ENCODE measurements around the gene AARS2.
A peak's percentile ranks its signal among the peaks of the same experiment; 100 is the strongest.

Gene AARS2

DNA sequence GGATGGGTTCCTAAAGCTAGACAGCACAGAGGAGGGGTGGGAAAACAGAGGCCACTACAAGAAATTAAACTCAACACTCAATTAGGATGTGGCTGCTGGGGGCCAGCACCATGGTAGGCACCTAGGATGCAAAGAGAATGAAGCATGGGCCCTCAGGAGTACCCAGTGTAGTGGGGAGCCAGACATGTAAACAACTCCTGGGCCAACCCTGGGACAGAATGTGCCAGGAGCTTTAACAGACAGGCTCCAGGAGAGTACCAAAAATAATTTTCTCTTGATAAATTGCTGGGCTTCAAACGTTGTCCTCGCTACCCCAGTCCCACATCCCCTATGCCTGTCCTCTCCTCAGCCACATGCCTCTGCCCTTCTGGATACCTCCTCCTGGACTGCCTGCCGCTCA is 41.2 kb downstream of the AARS2 start:
- no peak overlapping the region for H3K4me3 Mint-ChIP-seq
- intact Hi-C loops (cut with micrococcal nuclease), result no loop called here
- no peak overlapping the region for H3K27ac Mint-ChIP-seq
- H3K9me3 Mint-ChIP-seq, result no peaks in the 10 kb centered on the region
- H3K27me3 Mint-ChIP-seq, result peaks cover 75% of the 10 kb centered on the region
- no peaks in the 10 kb centered on the region for H3K36me3 Mint-ChIP-seq (ENCODE audit: low read depth)
- H3K4me1 Mint-ChIP-seq (ENCODE audit: low read depth), result peaks cover 15% of the 10 kb centered on the region

DNA sequence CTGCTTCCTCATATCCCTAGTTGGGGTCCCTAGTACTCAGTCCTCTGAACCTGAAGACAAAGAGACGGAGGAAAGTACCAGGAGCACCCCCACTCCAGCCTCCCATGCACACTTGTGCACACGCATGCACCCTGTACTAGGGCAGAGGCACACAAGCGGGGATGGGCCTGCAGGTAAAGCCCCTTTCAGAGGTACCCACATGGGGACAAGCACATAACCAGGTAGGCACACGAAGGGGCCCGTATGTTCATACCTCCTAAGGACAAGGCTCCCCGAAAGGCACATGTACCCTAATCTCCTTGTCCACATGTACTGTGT is 41.8 kb downstream of the AARS2 start:
- Mint-ChIP-seq H3K36me3 (ENCODE audit: low read depth) (no peaks in the 10 kb centered on the region), H3K4me3 (no peak overlapping the region), H3K9me3 (no peaks in the 10 kb centered on the region), H3K27me3 (peaks cover 71% of the 10 kb centered on the region), H3K4me1 (ENCODE audit: low read depth) (peaks cover 21% of the 10 kb centered on the region), H3K27ac (no peak overlapping the region)
- intact Hi-C loops (cut with micrococcal nuclease), result no loop called here

DNA sequence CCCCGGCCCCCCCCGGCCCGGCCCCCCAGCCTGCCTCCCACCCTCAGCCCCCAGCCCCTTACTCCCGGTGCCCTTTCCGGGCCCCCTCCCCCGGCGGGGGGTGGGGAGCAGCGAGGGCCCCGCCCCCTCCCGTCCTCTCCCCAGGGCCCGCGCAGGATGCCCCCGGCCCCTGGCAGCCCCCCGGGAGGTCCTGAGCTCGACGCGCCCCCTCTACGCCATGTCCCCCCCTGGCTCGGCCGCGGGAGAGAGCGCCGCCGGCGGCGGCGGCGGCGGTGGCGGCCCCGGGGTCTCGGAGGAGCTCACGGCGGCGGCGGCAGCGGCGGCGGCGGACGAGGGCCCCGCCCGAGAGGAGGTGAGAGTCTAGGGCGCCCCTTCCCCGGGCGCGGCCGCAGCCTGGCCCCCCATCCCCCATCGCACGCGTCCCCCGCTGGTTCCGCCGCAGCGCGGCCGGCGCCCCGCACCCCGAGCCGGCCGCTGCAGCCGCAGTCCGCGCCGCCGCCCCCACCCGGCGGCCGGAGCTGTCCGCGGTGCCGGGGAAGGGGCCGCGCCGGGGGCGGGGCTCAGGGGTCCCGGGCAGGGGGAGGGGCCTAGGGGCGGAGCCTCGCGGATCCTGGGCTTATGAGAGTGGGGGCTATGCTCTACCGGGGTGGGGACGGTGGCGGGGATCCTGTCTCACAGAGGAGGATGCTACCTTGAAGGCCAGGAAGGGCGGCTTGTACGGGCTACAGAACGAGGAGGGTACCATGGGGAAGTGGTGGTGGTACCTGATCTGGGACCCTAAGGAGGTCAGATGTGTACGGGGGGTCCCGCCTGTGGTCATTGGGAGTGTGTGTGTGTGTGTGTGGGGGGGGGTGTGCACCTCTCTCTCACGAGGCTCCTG is 42.4 kb downstream of the AARS2 start:
- intact Hi-C loops (cut with micrococcal nuclease), result no loop called here
- no peaks in the 10 kb centered on the region for H3K36me3 Mint-ChIP-seq (ENCODE audit: low read depth)
- peaks cover 68% of the 10 kb centered on the region for H3K27me3 Mint-ChIP-seq
- peak overlapping the region; percentile 35 for H3K4me3 Mint-ChIP-seq
- H3K4me1 Mint-ChIP-seq (ENCODE audit: low read depth), result peaks cover 26% of the 10 kb centered on the region
- no peaks in the 10 kb centered on the region for H3K9me3 Mint-ChIP-seq
- H3K27ac Mint-ChIP-seq, result no peak overlapping the region

DNA sequence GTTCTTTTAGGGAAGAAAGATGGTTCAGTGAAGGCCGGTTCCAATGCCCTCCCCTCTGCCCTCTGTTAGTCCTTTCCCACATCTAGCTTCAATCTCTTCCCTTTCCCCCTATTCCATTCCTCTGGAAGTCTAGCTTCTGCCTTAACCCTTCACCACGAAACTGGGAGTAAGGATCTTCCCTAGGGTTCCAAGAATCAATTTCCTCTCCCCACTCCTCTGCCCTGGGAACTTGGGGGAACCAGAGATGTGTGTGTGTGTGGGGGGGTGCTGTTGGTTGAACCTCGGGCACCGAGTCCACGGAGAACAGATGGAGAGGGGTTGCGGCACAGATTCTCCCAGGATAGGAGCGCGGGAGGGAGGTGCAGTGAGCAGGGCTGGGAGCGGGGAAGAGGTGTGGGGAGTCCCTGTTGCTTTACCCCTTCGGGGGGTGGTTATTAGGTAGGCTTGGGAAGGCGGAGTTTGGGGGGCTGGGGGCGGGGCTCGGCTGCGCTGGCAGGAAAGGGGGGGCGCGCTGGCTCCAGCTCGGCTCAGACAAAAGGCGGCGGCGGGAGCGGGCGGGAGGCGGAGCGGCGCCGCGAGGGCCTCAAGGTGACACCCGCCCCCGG is 43.1 kb downstream of the AARS2 start, which contains the start of gene TMEM151B:
TMEM151B (plus strand) TSS at position 530 of the 605 bp plus-strand sequence. CDS start 293 bp downstream, outside the sequence.
- H3K4me1 Mint-ChIP-seq (ENCODE audit: low read depth), result peaks cover 26% of the 10 kb centered on the region
- no peaks in the 10 kb centered on the region for H3K9me3 Mint-ChIP-seq
- intact Hi-C loops (cut with micrococcal nuclease), result loop anchor here (5.0 kb wide), 1 partner anchor 182 kb away; no protein-coding TSS in a partner anchor
- peak within 1 kb of the TSS; percentile 56 for H3K4me3 Mint-ChIP-seq
- peaks cover 3% of the 10 kb centered on the region for H3K36me3 Mint-ChIP-seq (ENCODE audit: low read depth)
- peaks cover 60% of the 10 kb centered on the region for H3K27me3 Mint-ChIP-seq
- no peak within 1 kb of the TSS for H3K27ac Mint-ChIP-seq

DNA sequence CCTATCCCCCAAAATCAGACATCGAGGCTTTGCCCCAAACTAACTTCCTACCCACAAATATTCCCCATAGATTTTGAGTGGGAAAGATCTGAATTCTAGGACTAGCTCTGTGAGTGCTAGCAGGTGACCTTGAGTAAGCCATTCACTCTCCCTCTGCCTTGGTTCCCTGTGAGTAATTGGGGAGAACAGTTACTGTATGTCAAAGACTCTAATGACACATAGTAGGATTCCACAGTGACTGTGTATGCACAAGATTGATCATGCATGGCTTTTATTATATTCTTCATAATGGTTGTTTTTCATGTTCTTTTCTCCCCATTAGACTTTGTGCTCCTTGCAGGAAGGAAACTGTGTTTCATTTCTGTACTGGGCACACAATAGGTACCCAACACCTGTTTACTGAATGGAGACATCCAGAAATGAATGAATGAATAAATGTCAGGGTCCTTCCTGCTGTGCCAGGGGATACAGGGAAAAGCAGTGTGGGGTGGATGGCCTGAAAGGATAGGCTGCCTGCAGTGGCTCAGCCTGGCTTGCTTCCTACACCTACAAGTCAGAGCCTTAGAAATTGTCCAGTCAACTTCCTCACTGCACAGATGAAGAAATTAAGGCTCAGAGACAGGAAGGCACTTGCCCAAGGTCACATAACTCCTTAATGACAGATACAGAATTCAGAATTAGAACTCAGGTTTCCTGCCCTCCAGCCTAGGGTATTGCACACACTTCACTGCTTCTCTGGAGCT is 43.8 kb downstream of the AARS2 start:
- H3K4me3 Mint-ChIP-seq, result no peak overlapping the region
- no peaks in the 10 kb centered on the region for H3K9me3 Mint-ChIP-seq
- intact Hi-C loops (cut with micrococcal nuclease), result loop anchor here (5.0 kb wide), 1 partner anchor 183 kb away; no protein-coding TSS in a partner anchor
- no peak overlapping the region for H3K27ac Mint-ChIP-seq
- peaks cover 54% of the 10 kb centered on the region for H3K27me3 Mint-ChIP-seq
- peaks cover 26% of the 10 kb centered on the region for H3K4me1 Mint-ChIP-seq (ENCODE audit: low read depth)
- peaks cover 10% of the 10 kb centered on the region for H3K36me3 Mint-ChIP-seq (ENCODE audit: low read depth)

DNA sequence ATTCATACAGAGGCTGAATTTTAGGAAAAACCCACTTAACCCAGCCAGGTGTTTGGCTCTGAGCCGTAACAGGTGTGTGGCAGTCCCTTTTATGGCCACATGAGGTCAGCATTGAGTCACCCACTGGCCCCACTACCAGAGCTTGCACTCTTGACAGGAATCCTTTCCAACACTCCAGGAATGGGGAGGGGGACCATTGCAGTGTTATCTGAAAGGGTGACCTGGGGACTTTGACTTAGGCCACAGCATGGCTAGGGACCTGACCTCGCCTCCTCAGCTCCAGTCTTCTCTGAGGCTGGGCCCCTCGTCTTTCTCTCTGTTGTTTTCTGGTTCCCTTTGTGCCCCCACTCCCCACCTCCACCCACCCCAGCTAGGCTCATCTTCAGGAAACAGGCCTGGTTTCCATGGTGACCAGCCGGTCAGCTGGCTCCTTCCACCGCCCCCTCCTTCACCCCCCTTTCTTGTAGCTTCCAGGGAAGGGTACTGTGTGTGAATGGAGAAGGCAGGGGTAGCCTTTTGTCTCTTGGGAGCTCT is 45.0 kb downstream of the AARS2 start:
- H3K27ac Mint-ChIP-seq, result no peak overlapping the region
- peaks cover 22% of the 10 kb centered on the region for H3K36me3 Mint-ChIP-seq (ENCODE audit: low read depth)
- no peak overlapping the region for H3K4me3 Mint-ChIP-seq
- intact Hi-C loops (cut with micrococcal nuclease), result loop anchor here (1.0 to 5.0 kb wide), 3 partner anchors 36 to 184 kb away; no protein-coding TSS in a partner anchor
- peaks cover 31% of the 10 kb centered on the region for H3K4me1 Mint-ChIP-seq (ENCODE audit: low read depth)
- no peaks in the 10 kb centered on the region for H3K9me3 Mint-ChIP-seq
- peaks cover 47% of the 10 kb centered on the region for H3K27me3 Mint-ChIP-seq

DNA sequence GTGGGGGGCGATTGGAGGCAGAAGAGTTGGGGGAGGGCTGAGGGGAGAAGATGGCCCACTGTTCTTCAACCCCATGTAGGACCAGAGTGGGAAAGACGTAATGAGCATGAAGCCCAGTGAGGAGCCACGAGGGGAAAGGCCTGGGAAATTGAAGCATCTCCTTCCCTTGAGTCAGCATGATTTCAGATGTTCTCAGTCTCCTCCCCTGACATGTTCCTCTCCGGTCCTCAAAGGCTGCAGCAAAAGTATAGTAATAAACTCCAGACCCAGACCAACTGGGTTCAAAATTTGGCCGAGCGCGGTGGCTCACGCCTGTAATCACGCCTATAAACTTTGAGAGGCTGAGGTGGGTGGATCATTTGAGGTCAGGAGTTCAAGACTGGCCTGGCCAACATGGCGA is 45.9 kb downstream of the AARS2 start:
- Mint-ChIP-seq H3K9me3 (no peaks in the 10 kb centered on the region), H3K4me1 (ENCODE audit: low read depth) (peaks cover 40% of the 10 kb centered on the region), H3K27ac (peak overlapping the region; percentile 90), H3K4me3 (no peak overlapping the region), H3K36me3 (ENCODE audit: low read depth) (peaks cover 31% of the 10 kb centered on the region), H3K27me3 (peaks cover 38% of the 10 kb centered on the region)
- intact Hi-C loops (cut with micrococcal nuclease), result loop anchor here (5.0 kb wide), 1 partner anchor 185 kb away; no protein-coding TSS in a partner anchor

DNA sequence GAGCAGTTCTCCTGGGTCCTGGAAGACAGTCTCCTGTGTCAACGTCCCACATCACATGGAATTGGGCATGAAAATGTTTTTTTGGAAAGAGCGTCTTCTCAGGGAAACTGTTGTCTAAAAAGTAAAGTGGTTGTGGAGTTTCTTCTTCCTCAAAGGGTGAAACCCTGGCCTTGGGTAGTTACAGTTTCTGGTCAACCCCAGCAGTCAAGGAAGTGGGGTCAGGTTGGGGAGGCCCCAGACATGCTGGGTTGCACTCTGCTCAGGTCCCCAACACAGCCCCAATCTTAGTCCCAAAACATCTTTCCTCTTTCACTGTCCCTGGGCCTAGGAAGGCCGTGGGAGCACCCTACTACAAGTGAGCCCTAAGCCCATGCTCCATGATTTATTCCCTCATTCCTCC is 46.8 kb downstream of the AARS2 start:
- Mint-ChIP-seq H3K4me3 (peak overlapping the region; percentile 15), H3K27ac (peak overlapping the region; percentile 90), H3K4me1 (ENCODE audit: low read depth) (peaks cover 49% of the 10 kb centered on the region), H3K36me3 (ENCODE audit: low read depth) (peaks cover 40% of the 10 kb centered on the region), H3K27me3 (peaks cover 29% of the 10 kb centered on the region), H3K9me3 (no peaks in the 10 kb centered on the region)
- intact Hi-C loops (cut with micrococcal nuclease), result loop anchor here (5.0 kb wide), 1 partner anchor 186 kb away; no protein-coding TSS in a partner anchor

DNA sequence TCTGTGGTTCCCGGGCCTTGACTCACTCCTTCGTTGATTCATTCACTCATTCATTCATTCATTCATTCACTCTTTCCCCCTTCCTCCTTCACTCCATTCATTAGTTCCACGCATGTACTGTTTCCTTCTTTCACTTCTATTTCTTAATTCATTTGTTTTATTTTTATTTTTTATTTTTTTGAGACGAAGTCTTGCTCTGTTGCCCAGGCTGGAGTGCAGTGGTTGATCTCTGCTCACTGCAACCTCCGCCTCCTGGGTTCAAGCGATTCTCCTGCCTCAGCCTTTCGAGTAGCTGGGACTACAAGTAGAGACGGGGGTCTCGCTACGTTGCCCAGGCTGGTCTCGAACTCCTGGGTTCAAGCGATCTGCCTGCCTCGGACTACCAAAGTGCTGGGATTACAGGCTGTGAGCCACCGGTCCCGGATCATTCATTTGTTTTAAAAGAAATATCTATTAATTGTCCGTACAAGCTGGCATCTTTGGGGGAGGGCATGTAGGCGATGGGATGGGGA is 47.4 kb downstream of the AARS2 start:
- Mint-ChIP-seq H3K4me3 (peak overlapping the region; percentile 97), H3K9me3 (no peaks in the 10 kb centered on the region), H3K27ac (peak overlapping the region; percentile 90), H3K4me1 (ENCODE audit: low read depth) (peaks cover 55% of the 10 kb centered on the region), H3K36me3 (ENCODE audit: low read depth) (peaks cover 46% of the 10 kb centered on the region), H3K27me3 (peaks cover 24% of the 10 kb centered on the region)
- intact Hi-C loops (cut with micrococcal nuclease), result loop anchor here (5.0 kb wide), 1 partner anchor 187 kb away; no protein-coding TSS in a partner anchor

DNA sequence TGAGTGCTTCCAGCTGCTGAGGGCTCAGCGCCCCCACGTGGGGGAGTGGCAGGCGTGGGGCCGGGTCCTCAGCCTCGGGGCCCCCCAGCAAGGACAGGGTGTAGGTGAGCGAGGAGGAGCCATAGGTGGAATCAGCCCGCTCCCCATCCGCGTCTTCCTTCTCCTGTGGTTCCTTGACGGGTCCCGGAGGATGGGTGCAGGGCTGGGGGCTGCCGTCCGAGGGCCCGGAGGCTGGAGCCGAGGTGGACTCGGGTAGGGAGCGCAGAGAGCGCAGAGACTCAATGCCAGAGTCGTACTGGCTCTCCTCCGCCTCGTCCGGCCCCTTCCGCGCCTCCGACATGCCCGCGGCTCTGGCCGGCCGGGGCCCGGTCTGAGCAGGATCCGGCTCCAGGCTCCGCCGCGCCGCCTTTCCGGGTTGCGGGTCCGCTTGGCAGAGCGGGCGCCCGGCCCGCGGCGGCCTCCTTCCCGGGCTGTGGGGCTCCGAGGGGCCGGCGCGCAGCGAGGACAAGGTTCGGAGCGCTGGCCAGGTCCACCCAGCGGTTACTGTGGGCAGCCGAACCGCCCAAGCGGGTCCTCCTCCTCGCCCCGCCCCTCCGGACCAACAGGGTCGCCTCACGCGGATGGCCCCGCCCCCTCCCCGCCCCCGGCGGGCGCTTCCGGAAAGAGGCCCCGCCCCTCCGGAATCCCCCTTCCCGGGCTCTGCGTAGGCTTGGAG is 48.0 kb downstream of the AARS2 start, which contains the start of gene NFKBIE:
NFKBIE (minus strand) TSS at position 545 of the 715 bp plus-strand sequence; CDS start at position 340, 205 bp downstream.
- Mint-ChIP-seq H3K27me3 (peaks cover 24% of the 10 kb centered on the region), H3K9me3 (no peaks in the 10 kb centered on the region)

DNA sequence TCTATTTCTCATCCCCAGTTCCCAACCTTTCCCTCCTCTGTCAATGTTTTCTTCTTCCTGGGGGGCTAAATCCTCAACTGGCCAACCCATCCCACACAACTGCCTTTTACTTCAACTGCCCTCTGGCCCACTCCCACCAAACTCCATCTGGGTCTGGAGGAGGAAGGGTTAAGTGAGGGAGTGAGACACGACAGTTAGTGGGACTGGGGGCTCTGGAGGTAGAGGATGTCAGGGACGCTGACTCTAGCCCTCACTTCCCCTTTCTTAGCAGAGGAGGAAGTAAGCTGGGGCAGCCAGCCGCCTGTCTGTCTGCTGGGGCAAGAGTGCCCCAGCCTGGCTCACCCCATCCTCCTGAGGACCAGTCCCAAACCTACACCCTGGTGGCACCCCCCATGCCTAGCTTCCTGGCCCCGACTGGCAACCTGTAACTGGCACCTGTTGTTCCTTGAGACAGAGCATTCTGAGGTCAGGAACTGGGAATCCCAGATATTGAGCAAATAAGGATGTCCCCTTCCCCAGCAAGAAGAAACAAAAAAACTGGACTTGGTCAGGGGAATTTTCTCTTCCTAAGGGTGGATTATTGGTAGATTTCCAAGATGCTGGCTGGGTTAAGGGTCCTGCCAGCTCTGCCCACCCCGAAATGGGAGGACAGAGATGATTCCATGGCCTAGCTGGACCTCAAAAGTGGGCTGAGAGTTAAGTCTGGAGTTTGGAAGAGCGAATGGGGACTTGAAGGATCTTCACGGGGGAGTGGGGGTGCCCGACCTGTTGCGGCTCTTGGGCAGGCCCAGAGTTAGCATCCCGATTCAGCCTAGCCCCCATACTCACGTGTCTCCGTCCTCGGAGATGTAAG is 48.8 kb downstream of the AARS2 start:
- H3K4me3 Mint-ChIP-seq, result peak overlapping the region; percentile 97
- H3K4me1 Mint-ChIP-seq (ENCODE audit: low read depth), result peaks cover 58% of the 10 kb centered on the region
- intact Hi-C loops (cut with micrococcal nuclease), result loop anchor here (5.0 kb wide), 2 partner anchors 167 to 188 kb away; no protein-coding TSS in a partner anchor
- H3K27ac Mint-ChIP-seq, result peak overlapping the region; percentile 90
- peaks cover 16% of the 10 kb centered on the region for H3K27me3 Mint-ChIP-seq
- no peaks in the 10 kb centered on the region for H3K9me3 Mint-ChIP-seq
- peaks cover 60% of the 10 kb centered on the region for H3K36me3 Mint-ChIP-seq (ENCODE audit: low read depth)

More for the DNA sequence above, 48.0 kb downstream of the AARS2 start, which contains the start of gene NFKBIE:
- Mint-ChIP-seq H3K27ac (peak within 1 kb of the TSS; percentile 90), H3K36me3 (ENCODE audit: low read depth) (peaks cover 52% of the 10 kb centered on the region), H3K4me3 (peak within 1 kb of the TSS; percentile 97), H3K4me1 (ENCODE audit: low read depth) (peaks cover 60% of the 10 kb centered on the region)
- intact Hi-C loops (cut with micrococcal nuclease), result loop anchor here (5.0 kb wide), 1 partner anchor 187 kb away; no protein-coding TSS in a partner anchor

Data from dendritic cell treated with granulocyte-macrophage colony-stimulating factor and Interleukin-4, amounts not matched to agents 40 ng/mL and 50 ng/mL, for 4 days (primary cell).